ENCODE measurements around the gene TNK2. TPM values are rescaled to one million over a fixed set of nuclear protein-coding genes. Genes with fewer than 3 reads are reported as not detected.
"Not testable (repeated sequence)": the region's sequence is repeated elsewhere in the genome, so short reads cannot be mapped to it uniquely, and the experiment has no call there.

Gene TNK2
- polyA plus RNA-seq, 1 donor (not counting 4 experiments of a cell fraction or from before 2014, with no cell fraction given), result 15.8 TPM

DNA sequence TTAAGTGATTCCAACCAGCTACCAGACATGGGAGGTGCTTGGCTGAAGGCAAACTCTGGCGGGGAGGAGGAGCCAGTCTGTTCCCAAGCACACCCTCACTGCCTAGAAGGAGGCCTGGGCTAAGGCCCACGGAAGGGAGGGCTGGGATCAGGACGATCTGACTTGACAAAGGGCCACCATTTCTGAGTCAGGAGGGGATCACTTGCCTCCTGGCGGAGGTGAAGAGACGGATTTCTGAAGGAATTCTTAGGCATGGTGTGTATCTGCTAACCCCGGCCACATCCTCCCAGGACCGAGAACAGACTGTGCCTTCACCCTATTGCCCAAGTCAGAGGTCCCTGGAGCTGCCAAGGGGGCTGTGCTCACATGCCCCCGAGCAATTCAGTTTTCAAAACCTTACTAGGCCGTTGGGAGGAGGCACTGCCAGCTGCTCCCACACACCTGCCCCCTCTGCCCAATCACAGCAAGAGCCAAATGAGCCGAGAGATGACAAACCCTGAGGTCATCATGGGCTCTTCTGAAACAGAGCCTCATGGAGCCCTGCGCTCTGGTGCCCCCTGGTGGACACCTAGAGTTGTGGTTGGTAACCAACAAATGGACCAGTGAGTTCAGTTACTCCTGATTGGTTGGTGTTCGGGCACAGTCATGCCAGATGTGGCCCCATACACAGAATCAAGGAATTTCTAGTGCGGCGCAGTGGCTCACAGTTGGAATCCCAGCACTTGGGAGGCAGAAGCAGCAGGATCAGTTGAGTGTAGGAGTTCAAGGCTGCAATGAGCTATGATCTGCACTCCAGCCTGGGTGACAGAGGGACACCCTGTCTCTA, 6.5 kb upstream of the TNK2 start:
- no peaks in the 10 kb centered on the region for H3K79me2 ChIP-seq (ENCODE audit: control insufficient read depth, insufficient read depth, low read length)
- peak overlapping the region; percentile 88 for H3K27ac ChIP-seq (ENCODE audit: control insufficient read depth, insufficient read depth, low read length)
- TF ChIP-seq EZH2 (IDR thresholded peaks at IDR 0.05; ENCODE audit: low read length), result no peak
- TF ChIP-seq, protein P1, sequence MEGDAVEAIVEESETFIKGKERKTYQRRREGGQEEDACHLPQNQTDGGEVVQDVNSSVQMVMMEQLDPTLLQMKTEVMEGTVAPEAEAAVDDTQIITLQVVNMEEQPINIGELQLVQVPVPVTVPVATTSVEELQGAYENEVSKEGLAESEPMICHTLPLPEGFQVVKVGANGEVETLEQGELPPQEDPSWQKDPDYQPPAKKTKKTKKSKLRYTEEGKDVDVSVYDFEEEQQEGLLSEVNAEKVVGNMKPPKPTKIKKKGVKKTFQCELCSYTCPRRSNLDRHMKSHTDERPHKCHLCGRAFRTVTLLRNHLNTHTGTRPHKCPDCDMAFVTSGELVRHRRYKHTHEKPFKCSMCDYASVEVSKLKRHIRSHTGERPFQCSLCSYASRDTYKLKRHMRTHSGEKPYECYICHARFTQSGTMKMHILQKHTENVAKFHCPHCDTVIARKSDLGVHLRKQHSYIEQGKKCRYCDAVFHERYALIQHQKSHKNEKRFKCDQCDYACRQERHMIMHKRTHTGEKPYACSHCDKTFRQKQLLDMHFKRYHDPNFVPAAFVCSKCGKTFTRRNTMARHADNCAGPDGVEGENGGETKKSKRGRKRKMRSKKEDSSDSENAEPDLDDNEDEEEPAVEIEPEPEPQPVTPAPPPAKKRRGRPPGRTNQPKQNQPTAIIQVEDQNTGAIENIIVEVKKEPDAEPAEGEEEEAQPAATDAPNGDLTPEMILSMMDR (optimal IDR thresholded peaks at IDR 0.05 in 1 of 3, IDR thresholded peaks at IDR 0.05 in 1 of 3, conservative IDR thresholded peaks at IDR 0.05 in 1 of 3; ENCODE audit: extremely low read depth in 1 of 3, insufficient read depth in 2 of 3, low read length in 3 of 3), result peak in 2 of 3 experiments; percentile 91 to 99
- no peaks in the 10 kb centered on the region for H3K9me3 ChIP-seq (ENCODE audit: control insufficient read depth, low read depth, low read length)
- peaks cover 52% of the 10 kb centered on the region for H3K4me1 ChIP-seq (ENCODE audit: control insufficient read depth, extremely low read depth, insufficient read depth, low read length)
- H3K4me3 ChIP-seq (ENCODE audit: control insufficient read depth in 2 of 3, extremely low read depth in 1 of 3, insufficient read depth in 2 of 3, low read depth in 1 of 3, low read length in 3 of 3), result peak overlapping the region in 2 of 3 experiments; percentile 6 to 44
- peak overlapping the region; percentile 79 for H3K4me2 ChIP-seq (ENCODE audit: control insufficient read depth, extremely low read depth, insufficient read depth, low read depth, low read length)
- no peaks in the 10 kb centered on the region for H3K9me1 ChIP-seq (ENCODE audit: control insufficient read depth, extremely low read depth, insufficient read depth, low read length)
- no peaks in the 10 kb centered on the region for H3K36me3 ChIP-seq (ENCODE audit: control insufficient read depth in 2 of 2, extremely low read depth in 1 of 2, insufficient read depth in 2 of 2, low read length in 2 of 2)
- H3K9ac ChIP-seq (ENCODE audit: control insufficient read depth, extremely low read depth, insufficient read depth, low read length), result peak overlapping the region; percentile 61
- FAIRE-seq (peak; percentile 91), DNase-seq (ENCODE audit: low read depth, low spot score) (peak; percentile 100)
- peak overlapping the region; percentile 35 for H2AFZ ChIP-seq (ENCODE audit: control insufficient read depth, low read length)
- dilution Hi-C loops (cut with MboI; ENCODE audit: extremely low pct_ligation_motif_present, low sequenced_read_pairs), result no loop called here
- no peaks in the 10 kb centered on the region for H3K27me3 ChIP-seq (ENCODE audit: control insufficient read depth, extremely low read depth, insufficient read depth, low read length)
- no peaks in the 10 kb centered on the region for H4K20me1 ChIP-seq (ENCODE audit: control insufficient read depth, extremely low read depth, insufficient read depth, low read length)

DNA sequence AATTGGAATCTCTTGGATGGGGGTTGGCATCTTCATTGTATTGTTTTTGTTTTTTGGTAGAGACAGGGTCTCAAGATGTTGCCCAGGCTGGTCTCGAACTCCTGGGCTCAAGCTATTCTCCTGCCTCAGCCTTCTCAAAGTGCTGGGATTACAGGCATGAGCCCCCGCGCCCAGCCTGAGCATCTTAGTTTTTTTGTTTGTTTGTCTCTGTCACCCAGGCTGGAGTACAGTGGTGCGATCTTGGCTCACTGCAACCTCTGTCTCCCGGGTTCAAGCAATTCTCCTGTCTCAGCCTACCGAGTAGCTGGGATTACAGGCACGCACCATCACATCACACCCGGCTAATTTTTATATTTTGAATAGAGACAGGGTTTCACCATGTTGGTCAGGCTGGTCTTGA, 5.8 kb upstream of the TNK2 start:
- H3K36me3 ChIP-seq (ENCODE audit: control insufficient read depth in 2 of 2, extremely low read depth in 1 of 2, insufficient read depth in 2 of 2, low read length in 2 of 2); H3K79me2 ChIP-seq (ENCODE audit: control insufficient read depth, insufficient read depth, low read length); H3K9me3 ChIP-seq (ENCODE audit: control insufficient read depth, low read depth, low read length); H4K20me1 ChIP-seq (ENCODE audit: control insufficient read depth, extremely low read depth, insufficient read depth, low read length); FAIRE-seq; H3K4me3 ChIP-seq (ENCODE audit: control insufficient read depth in 2 of 3, extremely low read depth in 1 of 3, insufficient read depth in 2 of 3, low read depth in 1 of 3, low read length in 3 of 3); DNase-seq (ENCODE audit: low read depth, low spot score); H3K27me3 ChIP-seq (ENCODE audit: control insufficient read depth, extremely low read depth, insufficient read depth, low read length); H3K9me1 ChIP-seq (ENCODE audit: control insufficient read depth, extremely low read depth, insufficient read depth, low read length); H2AFZ ChIP-seq (ENCODE audit: control insufficient read depth, low read length); dilution Hi-C loops (cut with MboI; ENCODE audit: extremely low pct_ligation_motif_present, low sequenced_read_pairs): not testable (repeated sequence)
- Histone ChIP-seq H3K4me1 (ENCODE audit: control insufficient read depth, extremely low read depth, insufficient read depth, low read length) (peaks cover 54% of the 10 kb centered on the region), H3K9ac (ENCODE audit: control insufficient read depth, extremely low read depth, insufficient read depth, low read length) (peak overlapping the region; percentile 7), H3K27ac (ENCODE audit: control insufficient read depth, insufficient read depth, low read length) (peak overlapping the region; percentile 88), H3K4me2 (ENCODE audit: control insufficient read depth, extremely low read depth, insufficient read depth, low read depth, low read length) (peak overlapping the region; percentile 79)

Measured in keratinocyte (primary cell).